Bronchial epithelial cell (primary cell): ENCODE measurements around the gene MBD5. TPM values are rescaled to one million over a fixed set of nuclear protein-coding genes. Genes with fewer than 3 reads are reported as not detected.

Experiments
- DNase-seq: peaks from one replicate; pipeline ENCODE4 v3.0.0-alpha.2; 2010; ENCODE audit warnings: low read depth
- FAIRE-seq: peaks from 2 replicates; lab custom pipeline; 2011; peaks lifted over from hg19 to GRCh38; lab: Jason Lieb, UNC
- H3K27me3 ChIP-seq: 2 replicates; pipeline ENCODE4 v1.5.1; 2011; ENCODE audit warnings: low read length; ENCODE audit not compliant: control insufficient read depth, insufficient read depth
- H3K36me3 ChIP-seq: 2 replicates; pipeline ENCODE4 v1.5.1; 2011; ENCODE audit warnings: low read length; ENCODE audit not compliant: control insufficient read depth, insufficient read depth
- H3K4me3 ChIP-seq: 2 replicates; pipeline ENCODE4 v1.5.1; 2011; ENCODE audit warnings: mild to moderate bottlenecking, low read depth, low read length, control low read depth
- CTCF ChIP-seq: IDR thresholded peaks from 2 replicates; pipeline ENCODE4 v1.5.1; 2011; ENCODE audit warnings: mild to moderate bottlenecking, moderate library complexity, low read length, control low read depth, inconsistent platforms; ENCODE audit not compliant: insufficient read depth, severe bottlenecking
- total RNA-seq: library from RNA; depleted of rRNA; stranded (reverse); fragments of >200 nt; gene quantifications from 2 replicates; pipeline ENCODE4 v1.2.1, GENCODE V29; 2014

MBD5 gene
- total RNA-seq, 1 donor from 2014 or later = 5.3 TPM

- Histone ChIP-seq H3K4me3 (no peak overlapping the region), H3K27me3 (no peaks in the 10 kb centered on the region), H3K36me3 (no peaks in the 10 kb centered on the region)
- TF ChIP-seq CTCF = no peak
- FAIRE-seq (peak; percentile 58), DNase-seq (no peak)
Observed at GRCh38 chr2:148531669-148532428, 511.0 kb downstream of the MBD5 start.

- H3K27me3 ChIP-seq = no peaks in the 10 kb centered on the region
- FAIRE-seq (no peak), DNase-seq (no peak)
- TF ChIP-seq CTCF = no peak
- H3K4me3 ChIP-seq = no peak overlapping the region
- no peaks in the 10 kb centered on the region for H3K36me3 ChIP-seq
Observed at GRCh38 chr2:148533004-148533403, 512.1 kb downstream of the MBD5 start.

GRCh38 chr2:148533685-148534084, 512.8 kb downstream of the MBD5 start:
- no peak overlapping the region for H3K4me3 ChIP-seq
- DNase-seq = no peak
- FAIRE-seq = no peak
- TF ChIP-seq CTCF = no peak
- H3K27me3 ChIP-seq = no peaks in the 10 kb centered on the region
- no peaks in the 10 kb centered on the region for H3K36me3 ChIP-seq

GRCh38 chr2:148534416-148535204, 513.7 kb downstream of the MBD5 start:
- FAIRE-seq (no peak), DNase-seq (peak; percentile 8)

GRCh38 chr2:148538375-148538774, 517.5 kb downstream of the MBD5 start:
- no peak for TF ChIP-seq CTCF
- H3K27me3 ChIP-seq = no peaks in the 10 kb centered on the region
- no peak for FAIRE-seq
- DNase-seq = no peak
- no peak overlapping the region for H3K4me3 ChIP-seq
- H3K36me3 ChIP-seq = no peaks in the 10 kb centered on the region

More at GRCh38 chr2:148534416-148535204, 513.7 kb downstream of the MBD5 start:
- Histone ChIP-seq H3K27me3 (no peaks in the 10 kb centered on the region), H3K36me3 (no peaks in the 10 kb centered on the region), H3K4me3 (no peak overlapping the region)
- no peak for TF ChIP-seq CTCF
